Right atrium auricular region (tissue), 2 donors: Measurements from ENCODE around the gene ARHGEF4. TPM values are rescaled to one million over a fixed set of nuclear protein-coding genes. Genes with fewer than 3 reads are reported as not detected.

Experiments
- DNase-seq: peaks from one replicate; pipeline ENCODE4 v3.0.0-alpha.2; 2019; ENCODE audit warnings: low spot score
- H3K27ac ChIP-seq, 2 donors: fragments of 200-600 bp; sonication (generic); 1 replicate in 1 of 2; 2 replicates in 1 of 2; pipeline ENCODE4 v1.5.1; 2016 to 2019
- H3K27me3 ChIP-seq, 2 donors: fragments of 200-600 bp; sonication (generic); one replicate each; pipeline versions ENCODE4 v1.5.1 to v1.6.0; 2017 to 2019
- H3K36me3 ChIP-seq: fragments of 200-600 bp; sonication (generic); one replicate; pipeline ENCODE4 v1.5.1; 2016
- H3K4me1 ChIP-seq, 2 donors: fragments of 200-600 bp; sonication (generic); one replicate each; pipeline versions ENCODE4 v1.5.1 to v1.6.0; 2017 to 2019
- H3K4me3 ChIP-seq, 2 donors: fragments of 200-600 bp; sonication (generic); 1 replicate in 1 of 2; 2 replicates in 1 of 2; pipeline ENCODE4 v1.5.1; 2017 to 2019; ENCODE audit warnings: mild to moderate bottlenecking in 1 of 2, moderate library complexity in 1 of 2
- H3K9me3 ChIP-seq, 2 donors: fragments of 200-600 bp; sonication (generic); one replicate each; pipeline ENCODE4 v1.5.1; 2019
- CTCF ChIP-seq, 2 donors: fragments of 200-600 bp; sonication (generic); IDR thresholded peaks; one replicate each; pipeline ENCODE4 v1.5.1; 2019; ENCODE audit warnings: antibody characterized with exemption in 2 of 2
- total RNA-seq, 2 donors: library from RNA; depleted of rRNA; stranded (reverse); fragments of >200 nt; gene quantifications; one replicate each; pipeline ENCODE4 v1.1.0, GENCODE V29; 2016

ARHGEF4 gene
- total RNA-seq, 2 donors from 2014 or later, result 3.5 to 8.1 TPM

- no peaks in the 10 kb centered on the region for H3K4me1 ChIP-seq
- no peak overlapping the region for H3K27ac ChIP-seq
- no peaks in the 10 kb centered on the region for H3K36me3 ChIP-seq
- DNase-seq, result no peak
- H3K4me3 ChIP-seq, result no peak overlapping the region
- TF ChIP-seq CTCF (IDR thresholded peaks at IDR 0.05), result no peak
- peaks cover 0 to 5% of the 10 kb centered on the region in 2 donors for H3K9me3 ChIP-seq
- no peaks in the 10 kb centered on the region for H3K27me3 ChIP-seq
Observed at GRCh38 chr2:130975729-130976128, 139.0 kb downstream of the ARHGEF4 start.

GRCh38 chr2:130976591-130977237 is 140.0 kb downstream of the ARHGEF4 start:
- DNase-seq, result no peak
- no peak for TF ChIP-seq CTCF (IDR thresholded peaks at IDR 0.05)
- H3K4me1 ChIP-seq, result no peaks in the 10 kb centered on the region
- H3K27ac ChIP-seq, result no peak overlapping the region
- no peak overlapping the region for H3K4me3 ChIP-seq
- peaks cover 0 to 5% of the 10 kb centered on the region in 2 donors for H3K9me3 ChIP-seq
- no peaks in the 10 kb centered on the region for H3K27me3 ChIP-seq
- H3K36me3 ChIP-seq, result no peaks in the 10 kb centered on the region

GRCh38 chr2:130977461-130978050 is 140.8 kb downstream of the ARHGEF4 start:
- TF ChIP-seq CTCF (IDR thresholded peaks at IDR 0.05), result no peak
- no peak overlapping the region for H3K4me3 ChIP-seq
- peaks cover 0 to 5% of the 10 kb centered on the region in 2 donors for H3K9me3 ChIP-seq
- no peaks in the 10 kb centered on the region for H3K36me3 ChIP-seq
- no peaks in the 10 kb centered on the region for H3K4me1 ChIP-seq
- no peaks in the 10 kb centered on the region for H3K27me3 ChIP-seq
- DNase-seq, result no peak
- no peak overlapping the region for H3K27ac ChIP-seq

- Histone ChIP-seq H3K27ac (no peak overlapping the region), H3K36me3 (no peaks in the 10 kb centered on the region), H3K9me3 (peaks cover 0 to 5% of the 10 kb centered on the region in 2 donors), H3K4me3 (no peak overlapping the region), H3K27me3 (no peaks in the 10 kb centered on the region), H3K4me1 (no peaks in the 10 kb centered on the region)
- TF ChIP-seq CTCF (IDR thresholded peaks at IDR 0.05), result no peak
- no peak for DNase-seq
Observed at GRCh38 chr2:130981667-130982066, 145.0 kb downstream of the ARHGEF4 start.

GRCh38 chr2:130985206-130985780 is 148.6 kb downstream of the ARHGEF4 start:
- no peak for TF ChIP-seq CTCF (IDR thresholded peaks at IDR 0.05)
- no peaks in the 10 kb centered on the region for H3K27me3 ChIP-seq
- H3K27ac ChIP-seq, result no peak overlapping the region
- no peak overlapping the region for H3K4me3 ChIP-seq
- DNase-seq, result no peak
- H3K36me3 ChIP-seq, result no peaks in the 10 kb centered on the region
- no peaks in the 10 kb centered on the region for H3K4me1 ChIP-seq
- H3K9me3 ChIP-seq, result no peaks in the 10 kb centered on the region
